SJSA1 (cell line): ENCODE measurements around the gene ANKH. TPM values are rescaled to one million over a fixed set of nuclear protein-coding genes. Genes with fewer than 3 reads are reported as not detected.

Experiments used
- DNase-seq, 2 experiments: peaks; one replicate each; pipeline ENCODE4 v3.0.0-alpha.2; 2015 to 2020; ENCODE audit warnings: low spot score in 2 of 2, low read depth in 1 of 2
- H3K27ac ChIP-seq: fragments of 250-450 bp; sonication (Bioruptor Pico); 2 replicates; pipeline ENCODE4 v1.5.1; 2020; ENCODE audit warnings: mild to moderate bottlenecking, moderate library complexity
- H3K27me3 ChIP-seq: fragments of 250-450 bp; sonication (Bioruptor Pico); replicated peaks from 2 replicates; pipeline ENCODE4 v1.5.1; 2020; ENCODE audit warnings: mild to moderate bottlenecking, moderate library complexity
- H3K36me3 ChIP-seq: fragments of 250-450 bp; sonication (Bioruptor Pico); 2 replicates; pipeline ENCODE4 v1.5.1; 2020; ENCODE audit warnings: mild to moderate bottlenecking
- H3K4me1 ChIP-seq: fragments of 250-450 bp; sonication (Bioruptor Pico); replicated peaks from 2 replicates; pipeline ENCODE4 v1.6.1; 2021; ENCODE audit warnings: mild to moderate bottlenecking
- H3K4me3 ChIP-seq: fragments of 250-450 bp; sonication (Bioruptor Pico); 2 replicates; pipeline ENCODE4 v1.5.1; 2020; ENCODE audit warnings: mild to moderate bottlenecking
- H3K9me3 ChIP-seq: fragments of 250-450 bp; sonication (Bioruptor Pico); replicated peaks from 2 replicates; pipeline ENCODE4 v1.5.1; 2020; ENCODE audit warnings: mild to moderate bottlenecking
- total RNA-seq: library from RNA; depleted of rRNA; stranded (reverse); fragments of >200 nt; shearing (Covaris generic); gene quantifications from 2 replicates; pipeline ENCODE4 v1.2.3, GENCODE V29; 2014

Gene ANKH
- total RNA-seq, 1 experiment from 2014 or later: 13.8 TPM

DNA sequence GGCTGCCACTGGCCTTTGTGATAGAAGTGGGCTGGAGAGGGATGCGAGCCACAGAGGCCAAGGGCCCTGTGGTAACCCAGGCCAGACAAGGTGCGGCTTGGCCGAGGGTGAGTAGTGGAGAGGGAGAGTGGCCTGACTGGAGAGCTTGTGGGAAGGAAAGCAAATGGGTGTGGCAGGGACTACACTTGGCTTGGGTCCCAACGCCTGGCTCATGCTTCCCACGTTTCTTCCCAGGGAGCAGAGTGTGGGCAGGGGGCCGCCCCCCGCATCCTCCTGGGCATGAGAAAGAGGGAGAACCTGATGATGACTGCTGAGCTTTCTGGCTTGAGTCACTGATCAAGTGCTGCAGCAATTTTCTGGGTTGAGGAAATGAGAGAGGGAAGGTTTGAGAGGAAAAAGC lies 95.7 kb downstream of the ANKH start:
- no peaks in the 10 kb centered on the region for H3K27me3 ChIP-seq
- H3K9me3 ChIP-seq: no peaks in the 10 kb centered on the region
- no peak for DNase-seq
- H3K27ac ChIP-seq: no peak overlapping the region
- H3K36me3 ChIP-seq: no peaks in the 10 kb centered on the region
- no peaks in the 10 kb centered on the region for H3K4me1 ChIP-seq
- H3K4me3 ChIP-seq: no peak overlapping the region

- Histone ChIP-seq H3K4me3 (no peak overlapping the region), H3K36me3 (no peaks in the 10 kb centered on the region), H3K4me1 (no peaks in the 10 kb centered on the region), H3K27ac (no peak overlapping the region), H3K27me3 (no peaks in the 10 kb centered on the region), H3K9me3 (no peaks in the 10 kb centered on the region)
- no peak for DNase-seq
Observed at GRCh38 chr5:14773588-14773987, 98.0 kb downstream of the ANKH start.

DNA sequence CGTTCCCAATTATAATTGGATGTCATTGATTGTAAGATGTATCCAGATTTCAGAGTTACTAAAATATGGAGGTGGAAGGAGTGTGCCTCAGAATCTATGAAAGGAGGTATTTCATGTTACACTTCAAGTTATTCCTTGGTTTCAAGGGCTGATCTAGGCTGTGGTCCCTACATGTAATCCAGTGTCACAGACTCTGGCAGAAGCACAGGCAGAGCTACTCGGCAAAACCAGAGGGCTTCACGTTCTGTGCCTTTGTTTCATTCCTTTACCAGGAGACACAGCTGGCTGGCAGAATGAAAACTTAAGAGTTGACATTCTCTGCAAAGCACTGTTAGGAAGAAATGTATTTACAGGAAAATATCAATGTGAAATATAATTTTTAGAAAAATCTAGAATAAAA lies 99.6 kb downstream of the ANKH start:
- H3K4me3 ChIP-seq: no peak overlapping the region
- no peaks in the 10 kb centered on the region for H3K9me3 ChIP-seq
- no peaks in the 10 kb centered on the region; the same call in 1 of the 2 replicates for H3K4me1 ChIP-seq
- H3K27ac ChIP-seq: no peak overlapping the region
- H3K36me3 ChIP-seq: no peaks in the 10 kb centered on the region
- no peak for DNase-seq
- H3K27me3 ChIP-seq: no peaks in the 10 kb centered on the region

DNA sequence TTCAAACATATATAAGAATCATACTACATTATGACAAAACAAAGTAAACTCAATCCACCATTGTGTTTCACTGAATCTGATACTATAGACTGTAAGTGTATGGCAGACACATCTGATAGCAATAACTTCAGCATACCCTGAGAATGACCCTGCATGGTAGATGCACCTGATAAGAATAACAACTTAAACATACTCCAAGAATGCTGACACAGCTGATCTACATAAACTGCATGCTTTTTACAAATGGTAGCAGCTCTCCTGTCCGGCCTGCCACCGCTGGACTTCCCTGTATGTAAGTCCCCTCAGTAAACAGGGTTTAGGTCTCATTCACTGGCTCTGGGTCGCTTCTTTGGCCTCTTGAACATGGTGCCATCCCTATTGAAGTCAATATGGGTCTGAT lies 100.4 kb downstream of the ANKH start:
- H3K4me3 ChIP-seq: no peak overlapping the region

DNA sequence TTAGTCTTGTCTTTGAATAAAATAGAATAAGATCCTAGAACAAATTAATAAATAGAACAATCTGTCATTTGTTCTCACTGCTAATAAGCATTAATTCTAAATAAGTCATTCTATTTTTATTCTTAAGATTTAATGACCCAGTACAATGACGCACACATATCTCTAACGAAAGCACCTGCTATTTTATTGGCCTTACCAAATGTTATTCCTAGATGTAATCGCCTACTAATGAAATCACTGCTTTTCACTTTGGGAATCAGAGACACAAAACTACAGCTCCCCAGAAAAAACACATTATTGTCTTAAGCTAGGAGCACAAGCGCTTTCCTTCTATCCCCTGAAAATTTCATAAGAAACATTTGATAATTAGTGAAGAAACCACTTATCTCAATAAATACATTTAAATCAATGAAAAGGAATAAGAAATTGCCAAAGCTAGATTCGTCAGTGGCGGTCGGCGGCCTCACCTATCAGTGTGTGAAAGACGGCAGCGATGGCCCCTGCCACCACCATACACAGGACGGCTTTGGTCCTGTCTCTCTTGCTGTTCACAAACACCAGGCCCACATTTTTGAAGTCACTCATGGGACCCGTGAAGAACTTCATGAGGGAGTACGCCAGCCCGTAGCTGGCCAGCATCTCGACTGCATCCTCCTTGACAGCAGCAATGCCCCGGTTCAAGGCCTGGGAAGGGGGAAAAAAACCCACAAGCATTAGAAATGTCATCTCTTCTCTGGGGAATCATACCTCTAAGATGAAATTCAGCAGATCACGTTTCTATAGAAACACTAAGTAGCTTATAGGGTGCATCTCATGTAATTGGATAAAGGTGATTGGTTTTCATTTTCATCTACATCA lies 102.8 kb downstream of the ANKH start:
- Histone ChIP-seq H3K4me1 (no peaks in the 10 kb centered on the region; the same call in 1 of the 2 replicates), H3K4me3 (no peak overlapping the region), H3K9me3 (no peaks in the 10 kb centered on the region), H3K27me3 (no peaks in the 10 kb centered on the region), H3K36me3 (no peaks in the 10 kb centered on the region), H3K27ac (no peak overlapping the region)
- no peak for DNase-seq

More for the DNA sequence above, 100.4 kb downstream of the ANKH start:
- H3K9me3 ChIP-seq: no peaks in the 10 kb centered on the region
- H3K27me3 ChIP-seq: no peaks in the 10 kb centered on the region
- DNase-seq: no peak
- no peaks in the 10 kb centered on the region for H3K36me3 ChIP-seq
- H3K27ac ChIP-seq: no peak overlapping the region
- no peaks in the 10 kb centered on the region; the same call in 1 of the 2 replicates for H3K4me1 ChIP-seq

- Histone ChIP-seq H3K27ac (no peak overlapping the region), H3K4me3 (no peak overlapping the region), H3K4me1 (no peaks in the 10 kb centered on the region; the same call in 1 of the 2 replicates), H3K9me3 (no peaks in the 10 kb centered on the region), H3K36me3 (no peaks in the 10 kb centered on the region), H3K27me3 (no peaks in the 10 kb centered on the region)
- DNase-seq: peak in 1 of 2 experiments; percentile 7
Observed at GRCh38 chr5:14767735-14768507, 103.7 kb downstream of the ANKH start.

DNA sequence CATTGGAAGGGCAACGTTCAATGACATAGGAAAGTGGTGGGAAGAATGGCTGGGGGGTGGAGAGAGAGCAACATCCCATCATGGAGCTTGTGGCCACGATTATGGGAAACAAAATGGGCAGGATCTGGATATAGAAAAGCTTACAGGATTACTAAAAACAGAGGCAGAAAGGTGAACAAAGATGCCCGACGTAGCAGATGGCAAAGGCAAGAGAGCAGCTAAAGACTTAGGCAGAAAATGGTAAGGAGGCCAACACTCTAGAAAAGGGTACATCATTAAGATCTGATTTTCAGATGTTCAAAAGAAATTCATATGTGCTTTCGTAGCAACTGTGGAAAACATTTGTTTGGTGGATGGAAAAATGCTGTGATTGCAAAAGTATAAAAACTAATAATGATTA lies 104.5 kb downstream of the ANKH start:
- no peak for DNase-seq
- Histone ChIP-seq H3K4me3 (no peak overlapping the region), H3K4me1 (no peaks in the 10 kb centered on the region; the same call in 1 of the 2 replicates), H3K9me3 (no peaks in the 10 kb centered on the region), H3K27me3 (no peaks in the 10 kb centered on the region), H3K27ac (no peak overlapping the region), H3K36me3 (no peaks in the 10 kb centered on the region)

- Histone ChIP-seq H3K27ac (no peak overlapping the region), H3K4me3 (no peak overlapping the region), H3K4me1 (no peaks in the 10 kb centered on the region; the same call in 1 of the 2 replicates), H3K9me3 (no peaks in the 10 kb centered on the region), H3K27me3 (no peaks in the 10 kb centered on the region), H3K36me3 (no peaks in the 10 kb centered on the region)
- no peak for DNase-seq
Observed at GRCh38 chr5:14766584-14766983, 105.0 kb downstream of the ANKH start.

DNA sequence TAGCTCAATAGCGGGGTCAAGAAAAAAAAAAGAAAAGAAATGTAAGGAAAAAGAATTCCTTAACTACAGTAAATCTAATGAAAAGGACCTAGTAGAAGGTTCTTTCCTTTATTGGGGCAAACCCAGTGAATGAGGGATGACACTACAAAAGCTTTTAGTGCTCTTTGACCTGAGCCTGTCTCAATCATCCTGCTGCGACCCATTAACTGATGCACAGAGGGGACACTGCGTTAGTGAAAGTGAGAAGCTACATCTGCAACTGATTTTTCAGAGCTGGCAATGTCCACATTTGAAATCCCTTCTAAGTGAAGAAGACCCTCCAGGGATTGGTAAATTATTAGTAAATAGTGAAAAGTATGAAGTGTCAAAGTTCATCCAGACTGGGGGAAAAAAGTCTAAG lies 106.0 kb downstream of the ANKH start:
- Histone ChIP-seq H3K27ac (no peak overlapping the region), H3K4me1 (no peaks in the 10 kb centered on the region; the same call in 1 of the 2 replicates), H3K9me3 (no peaks in the 10 kb centered on the region), H3K4me3 (no peak overlapping the region), H3K36me3 (no peaks in the 10 kb centered on the region), H3K27me3 (no peaks in the 10 kb centered on the region)
- no peak for DNase-seq

- no peak for DNase-seq
- Histone ChIP-seq H3K27ac (no peak overlapping the region), H3K9me3 (no peaks in the 10 kb centered on the region), H3K4me3 (no peak overlapping the region), H3K27me3 (no peaks in the 10 kb centered on the region), H3K36me3 (no peaks in the 10 kb centered on the region), H3K4me1 (no peaks in the 10 kb centered on the region; the same call in 1 of the 2 replicates)
Observed at GRCh38 chr5:14762549-14763216, 108.9 kb downstream of the ANKH start.

DNA sequence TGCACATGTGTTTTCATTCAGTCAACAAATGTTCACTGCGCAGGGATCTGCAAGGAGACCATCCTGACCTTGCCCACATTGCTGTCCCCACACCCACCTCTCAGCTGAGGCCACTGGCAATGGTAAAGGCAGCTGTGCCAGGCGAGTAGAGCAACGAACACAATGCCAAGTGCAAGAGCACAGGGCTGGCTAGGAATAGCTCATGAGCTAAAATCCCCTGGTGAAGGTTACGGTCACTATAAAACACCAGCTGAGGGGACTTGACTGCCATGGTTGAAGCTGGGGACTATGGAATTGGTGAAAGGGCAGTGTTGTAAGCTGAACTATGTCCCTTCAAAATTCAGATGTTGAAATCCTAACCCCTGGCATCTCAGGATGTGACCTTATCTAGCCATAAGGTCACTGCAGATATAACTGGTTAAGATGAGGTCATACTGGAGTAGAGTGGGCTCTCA lies 111.0 kb downstream of the ANKH start:
- no peak for DNase-seq
- H3K9me3 ChIP-seq: no peaks in the 10 kb centered on the region
- no peaks in the 10 kb centered on the region for H3K27me3 ChIP-seq
- no peaks in the 10 kb centered on the region for H3K36me3 ChIP-seq
- H3K4me3 ChIP-seq: no peak overlapping the region
- H3K4me1 ChIP-seq: no peaks in the 10 kb centered on the region
- H3K27ac ChIP-seq: no peak overlapping the region

DNA sequence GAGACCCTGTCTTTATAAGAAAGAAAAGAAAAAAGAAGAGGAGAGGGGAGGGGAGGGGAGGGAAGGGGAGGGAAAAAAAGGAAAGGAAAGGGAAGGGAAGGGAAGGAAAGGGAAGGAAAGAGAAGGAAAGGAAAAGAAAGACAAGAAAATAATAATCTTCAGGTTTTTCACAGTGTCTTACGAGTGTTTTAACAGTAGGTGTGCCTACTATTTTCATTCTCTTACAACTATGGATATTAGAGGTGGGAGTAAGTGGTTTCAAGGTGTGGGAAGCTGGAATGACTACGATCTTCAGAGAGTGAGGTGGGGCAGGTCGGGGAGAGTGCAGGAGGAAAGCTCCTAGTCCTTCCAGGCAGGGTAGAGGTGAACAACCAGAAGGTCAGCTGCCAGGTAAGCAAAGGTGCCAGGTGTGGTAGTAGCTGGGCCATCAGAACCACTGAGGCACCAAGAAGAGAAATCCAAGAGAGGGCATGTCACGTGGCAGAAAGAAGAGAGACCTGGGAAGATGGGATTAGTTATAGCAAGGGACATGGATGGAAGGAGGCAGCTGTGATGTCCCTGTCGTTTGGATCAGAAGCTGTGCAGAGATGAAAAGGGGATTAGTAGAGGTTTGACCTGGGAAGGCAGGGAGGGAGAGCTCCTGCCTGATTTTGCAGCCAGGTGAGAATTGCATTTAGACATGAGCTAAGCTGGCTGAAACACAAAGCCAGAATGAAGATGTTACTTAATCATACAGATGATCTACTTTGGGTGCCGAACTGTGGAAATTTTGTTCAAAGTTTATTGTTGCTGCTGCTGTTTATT lies 111.6 kb downstream of the ANKH start:
- no peaks in the 10 kb centered on the region for H3K27me3 ChIP-seq
- H3K9me3 ChIP-seq: no peaks in the 10 kb centered on the region
- H3K27ac ChIP-seq: no peak overlapping the region
- no peaks in the 10 kb centered on the region for H3K36me3 ChIP-seq
- H3K4me1 ChIP-seq: no peaks in the 10 kb centered on the region
- no peak overlapping the region for H3K4me3 ChIP-seq
- DNase-seq: no peak

DNA sequence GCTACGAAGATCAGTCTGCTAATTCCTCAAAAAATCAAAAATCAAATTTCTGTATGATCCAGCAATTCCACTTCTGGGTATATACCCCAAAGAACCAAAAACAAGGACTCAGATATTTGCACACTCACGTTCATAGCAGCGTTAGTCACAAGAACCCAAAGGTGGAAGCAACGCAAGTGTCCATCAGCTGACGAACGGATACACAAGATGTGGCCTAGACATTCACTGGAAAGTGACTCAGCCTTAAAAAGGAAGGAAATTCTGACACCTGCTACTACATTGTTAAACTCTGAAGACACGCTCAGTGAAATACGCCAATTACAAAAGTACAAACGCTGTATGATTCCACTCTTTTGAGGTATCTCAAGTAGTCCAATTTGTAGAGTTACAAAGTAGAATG lies 113.7 kb downstream of the ANKH start:
- no peak overlapping the region for H3K4me3 ChIP-seq
- no peak overlapping the region for H3K27ac ChIP-seq
- H3K4me1 ChIP-seq: no peaks in the 10 kb centered on the region
- H3K27me3 ChIP-seq: no peaks in the 10 kb centered on the region
- H3K36me3 ChIP-seq: no peaks in the 10 kb centered on the region
- no peaks in the 10 kb centered on the region for H3K9me3 ChIP-seq
- no peak for DNase-seq
